ENCODE results near the gene SLC37A1. TPM values are rescaled to one million over a fixed set of nuclear protein-coding genes. Genes with fewer than 3 reads are reported as not detected.

The SLC37A1 gene
- total RNA-seq, 1 experiment from 2014 or later = 37.7 TPM

DNA sequence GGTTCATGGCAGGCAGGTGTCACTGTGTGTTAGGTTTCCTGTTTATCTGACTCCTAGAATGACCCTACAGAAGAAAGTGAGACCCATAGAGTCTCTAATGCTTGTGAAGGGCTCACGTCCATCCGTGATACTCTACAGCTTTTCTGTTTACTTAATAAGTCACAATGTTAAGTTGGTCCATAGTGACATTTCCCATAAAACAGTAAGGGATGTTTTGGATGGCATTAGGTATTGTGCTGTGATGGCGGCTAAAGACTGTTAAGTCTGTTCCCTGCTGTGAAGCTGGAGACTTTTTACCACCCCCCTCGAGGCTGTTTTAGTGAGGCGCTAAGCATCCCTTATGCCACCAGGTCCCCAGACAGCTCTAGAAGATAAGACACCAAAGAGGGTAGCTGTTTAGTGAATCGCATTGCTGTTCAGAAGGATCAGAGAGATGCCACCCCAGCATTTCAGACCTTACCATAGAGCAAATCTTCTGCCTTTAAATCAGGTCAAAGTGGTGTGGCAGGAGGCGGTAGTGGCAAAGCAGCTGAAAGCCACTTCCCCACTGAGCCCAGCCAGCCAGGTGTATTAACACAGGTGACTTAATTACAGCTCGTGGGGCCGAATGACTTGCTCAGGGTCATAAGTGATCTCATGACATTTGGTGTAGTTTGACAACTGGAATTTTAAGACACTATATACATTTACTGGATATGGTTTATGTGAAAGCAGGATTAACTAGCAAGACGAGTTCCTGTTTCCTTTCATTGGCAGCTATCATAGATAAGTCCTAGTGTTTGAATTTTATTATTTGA lies 25.0 kb downstream of the SLC37A1 start:
- H3K4me2 ChIP-seq (ENCODE audit: insufficient read depth, insufficient read length, low read length) = no peak overlapping the region
- no peaks in the 10 kb centered on the region for H3K79me2 ChIP-seq (ENCODE audit: insufficient read depth, low read length)
- peaks cover 0 to 60% (median 22%) of the 10 kb centered on the region in 3 experiments; a peak in 5 of 7 replicates for H3K36me3 Mint-ChIP-seq (ENCODE audit: insufficient read depth in 1 of 3, low read depth in 3 of 3)
- TF ChIP-seq, protein P1, sequence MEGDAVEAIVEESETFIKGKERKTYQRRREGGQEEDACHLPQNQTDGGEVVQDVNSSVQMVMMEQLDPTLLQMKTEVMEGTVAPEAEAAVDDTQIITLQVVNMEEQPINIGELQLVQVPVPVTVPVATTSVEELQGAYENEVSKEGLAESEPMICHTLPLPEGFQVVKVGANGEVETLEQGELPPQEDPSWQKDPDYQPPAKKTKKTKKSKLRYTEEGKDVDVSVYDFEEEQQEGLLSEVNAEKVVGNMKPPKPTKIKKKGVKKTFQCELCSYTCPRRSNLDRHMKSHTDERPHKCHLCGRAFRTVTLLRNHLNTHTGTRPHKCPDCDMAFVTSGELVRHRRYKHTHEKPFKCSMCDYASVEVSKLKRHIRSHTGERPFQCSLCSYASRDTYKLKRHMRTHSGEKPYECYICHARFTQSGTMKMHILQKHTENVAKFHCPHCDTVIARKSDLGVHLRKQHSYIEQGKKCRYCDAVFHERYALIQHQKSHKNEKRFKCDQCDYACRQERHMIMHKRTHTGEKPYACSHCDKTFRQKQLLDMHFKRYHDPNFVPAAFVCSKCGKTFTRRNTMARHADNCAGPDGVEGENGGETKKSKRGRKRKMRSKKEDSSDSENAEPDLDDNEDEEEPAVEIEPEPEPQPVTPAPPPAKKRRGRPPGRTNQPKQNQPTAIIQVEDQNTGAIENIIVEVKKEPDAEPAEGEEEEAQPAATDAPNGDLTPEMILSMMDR (conservative IDR thresholded peaks at IDR 0.05) = no peak
- H3K9me3 ChIP-seq (ENCODE audit: control insufficient read depth, low read depth, low read length) = no peaks in the 10 kb centered on the region
- no peak overlapping the region for H3T11ph ChIP-seq (ENCODE audit: low read length)
- no peak overlapping the region for H3K4me3 Mint-ChIP-seq
- no peak overlapping the region for H3K23ac ChIP-seq (ENCODE audit: insufficient read length, low read depth, low read length)
- H4K5ac ChIP-seq (ENCODE audit: insufficient read length, low read depth, low read length) = no peak overlapping the region
- H3K23me2 ChIP-seq (ENCODE audit: insufficient read length, low read depth, low read length, poor library complexity, severe bottlenecking) = no peaks in the 10 kb centered on the region
- no peak overlapping the region for H2AFZ ChIP-seq (ENCODE audit: low read length)
- H4K20me1 ChIP-seq (ENCODE audit: control insufficient read depth, insufficient read depth, insufficient read length) = no peaks in the 10 kb centered on the region
- H4K8ac ChIP-seq (replicated peaks; ENCODE audit: insufficient read length, low read depth, low read length) = no peak overlapping the region
- H3K27me3 Mint-ChIP-seq (ENCODE audit: low read depth) = no peaks in the 10 kb centered on the region
- H3K27ac Mint-ChIP-seq = peak overlapping the region in 2 of 3 experiments; percentile 7 to 10; a peak in 1 of 7 replicates
- H3K27me3 ChIP-seq (ENCODE audit: insufficient read depth, low read length) = no peaks in the 10 kb centered on the region
- no peak overlapping the region for H3K9ac ChIP-seq (ENCODE audit: extremely low read depth, insufficient read length, low read length)
- no peak overlapping the region for H4K91ac ChIP-seq (ENCODE audit: insufficient read length, low read depth, low read length)
- no CpG with 5 or more reads among the region's 10 CpGs for WGBS (ENCODE audit: extremely low coverage, insufficient read length, low lambda C conversion rate)
- H2BK12ac ChIP-seq (ENCODE audit: insufficient read length, low read depth, low read length) = no peak overlapping the region
- H3K4me1 ChIP-seq (ENCODE audit: insufficient read depth, low read length) = peaks cover 2% of the 10 kb centered on the region; the same call in 1 of the 2 replicates
- no peak overlapping the region for H3K56ac ChIP-seq (ENCODE audit: insufficient read length, low read depth, low read length)
- H2BK20ac ChIP-seq (ENCODE audit: low read depth, low read length, poor library complexity, severe bottlenecking) = no peak overlapping the region
- H3K9me3 Mint-ChIP-seq = no peaks in the 10 kb centered on the region
- no peak for DNase-seq
- no peak overlapping the region for H2AK5ac ChIP-seq (ENCODE audit: insufficient read length, low read length)
- no peak overlapping the region for H3K4ac ChIP-seq (ENCODE audit: low read depth, low read length)
- no peak overlapping the region for H2BK5ac ChIP-seq (ENCODE audit: insufficient read length, low read length)
- H2BK120ac ChIP-seq (ENCODE audit: low read depth, low read length, poor library complexity, severe bottlenecking) = no peak overlapping the region
- H2BK15ac ChIP-seq (ENCODE audit: low read depth, low read length) = no peak overlapping the region
- no peak overlapping the region for H3K14ac ChIP-seq (ENCODE audit: insufficient read depth, low read length)
- no peaks in the 10 kb centered on the region for H3K79me1 ChIP-seq (ENCODE audit: insufficient read depth, low read depth, low read length, poor library complexity, severe bottlenecking)
- no peak overlapping the region for H3K18ac ChIP-seq (ENCODE audit: insufficient read length, low read depth, low read length)
- H3K27ac ChIP-seq (ENCODE audit: insufficient read length, low read depth, low read length) = no peak overlapping the region
- H3K4me1 Mint-ChIP-seq = peaks cover 14 to 16% of the 10 kb centered on the region in 2 experiments
